ENCODE data around the gene FBN1. TPM values are rescaled to one million over a fixed set of nuclear protein-coding genes. Genes with fewer than 3 reads are reported as not detected.

The FBN1 gene
- total RNA-seq, 1 donor from 2014 or later: 0.80 TPM

GRCh38 chr15:48470096-48470495, 175.4 kb downstream of the FBN1 start:
- Mint-ChIP-seq H3K9me3 (no peaks in the 10 kb centered on the region), H3K36me3 (ENCODE audit: low read depth) (no peaks in the 10 kb centered on the region)

GRCh38 chr15:48469681-48470080, 175.8 kb downstream of the FBN1 start:
- no peak overlapping the region for H3K27ac Mint-ChIP-seq
- no peak for DNase-seq (ENCODE audit: low spot score)
- intact Hi-C loops (cut with micrococcal nuclease): no loop called here
- H3K9me3 Mint-ChIP-seq: no peaks in the 10 kb centered on the region
- no peaks in the 10 kb centered on the region for H3K4me1 Mint-ChIP-seq (ENCODE audit: low read depth)
- H3K27me3 Mint-ChIP-seq (ENCODE audit: low read depth): no peaks in the 10 kb centered on the region
- no peak overlapping the region for H3K4me3 Mint-ChIP-seq (ENCODE audit: low read depth)
- H3K36me3 Mint-ChIP-seq (ENCODE audit: low read depth): no peaks in the 10 kb centered on the region

More at GRCh38 chr15:48470096-48470495, 175.4 kb downstream of the FBN1 start:
- DNase-seq (ENCODE audit: low spot score): no peak
- Mint-ChIP-seq H3K27ac (no peak overlapping the region), H3K4me1 (ENCODE audit: low read depth) (no peaks in the 10 kb centered on the region), H3K4me3 (ENCODE audit: low read depth) (no peak overlapping the region), H3K27me3 (ENCODE audit: low read depth) (no peaks in the 10 kb centered on the region)
- intact Hi-C loops (cut with micrococcal nuclease): no loop called here

GRCh38 chr15:48469271-48469670, 176.2 kb downstream of the FBN1 start:
- intact Hi-C loops (cut with micrococcal nuclease): no loop called here
- Mint-ChIP-seq H3K4me1 (ENCODE audit: low read depth) (no peaks in the 10 kb centered on the region), H3K36me3 (ENCODE audit: low read depth) (no peaks in the 10 kb centered on the region), H3K4me3 (ENCODE audit: low read depth) (no peak overlapping the region), H3K27ac (no peak overlapping the region), H3K27me3 (ENCODE audit: low read depth) (no peaks in the 10 kb centered on the region), H3K9me3 (no peaks in the 10 kb centered on the region)
- no peak for DNase-seq (ENCODE audit: low spot score)

DNA sequence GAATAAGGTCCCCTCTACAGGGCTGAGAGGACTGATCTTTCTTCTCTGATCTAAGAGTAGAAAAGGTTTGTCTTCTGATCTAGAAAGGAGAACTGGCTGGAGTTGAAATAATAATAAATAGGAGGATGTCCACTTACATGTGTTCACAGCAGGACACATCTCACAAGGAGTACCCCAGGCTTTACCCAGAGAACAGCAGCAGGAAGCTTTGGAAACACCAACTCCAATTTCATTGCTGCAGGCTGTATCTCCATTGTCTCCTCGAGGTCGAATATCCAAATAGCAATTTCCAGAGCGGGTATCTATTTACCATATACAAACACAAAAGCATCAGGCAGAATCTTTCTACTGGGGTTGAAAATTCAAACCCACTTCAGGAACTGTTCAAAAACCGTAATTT, 177.7 kb downstream of the FBN1 start:
- H3K27ac Mint-ChIP-seq: no peak overlapping the region

DNA sequence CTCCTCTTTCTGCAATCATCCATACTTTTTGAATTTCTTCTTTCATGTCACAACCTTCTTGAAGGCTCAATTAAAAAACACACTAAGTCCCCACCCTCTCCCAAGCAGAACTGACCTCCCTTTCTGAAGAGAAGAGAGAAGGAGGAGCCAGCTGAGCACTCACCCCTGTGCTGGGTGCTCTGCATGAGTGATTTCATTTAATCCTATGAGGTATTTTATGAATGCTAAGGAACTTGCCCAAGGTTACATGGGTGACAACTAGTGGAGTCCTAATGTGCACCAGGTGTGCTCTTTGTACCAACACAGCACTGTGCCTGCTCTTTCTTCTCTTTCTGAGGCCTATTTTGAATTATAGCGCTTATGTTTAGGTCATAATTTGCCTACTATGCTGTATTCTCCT, 178.7 kb downstream of the FBN1 start:
- no peaks in the 10 kb centered on the region for H3K9me3 Mint-ChIP-seq
- no peak for DNase-seq (ENCODE audit: low spot score)
- no peaks in the 10 kb centered on the region for H3K36me3 Mint-ChIP-seq (ENCODE audit: low read depth)
- H3K4me3 Mint-ChIP-seq (ENCODE audit: low read depth): no peak overlapping the region
- H3K27me3 Mint-ChIP-seq (ENCODE audit: low read depth): no peaks in the 10 kb centered on the region
- intact Hi-C loops (cut with micrococcal nuclease): no loop called here
- no peak overlapping the region for H3K27ac Mint-ChIP-seq
- H3K4me1 Mint-ChIP-seq (ENCODE audit: low read depth): no peaks in the 10 kb centered on the region

More for the DNA sequence above, 177.7 kb downstream of the FBN1 start:
- H3K27me3 Mint-ChIP-seq (ENCODE audit: low read depth): no peaks in the 10 kb centered on the region
- no peak for DNase-seq (ENCODE audit: low spot score)
- H3K4me1 Mint-ChIP-seq (ENCODE audit: low read depth): no peaks in the 10 kb centered on the region
- intact Hi-C loops (cut with micrococcal nuclease): no loop called here
- no peaks in the 10 kb centered on the region for H3K36me3 Mint-ChIP-seq (ENCODE audit: low read depth)
- H3K4me3 Mint-ChIP-seq (ENCODE audit: low read depth): no peak overlapping the region
- no peaks in the 10 kb centered on the region for H3K9me3 Mint-ChIP-seq

GRCh38 chr15:48466079-48466478, 179.4 kb downstream of the FBN1 start:
- no peaks in the 10 kb centered on the region for H3K36me3 Mint-ChIP-seq (ENCODE audit: low read depth)
- no peak overlapping the region for H3K4me3 Mint-ChIP-seq (ENCODE audit: low read depth)
- H3K27me3 Mint-ChIP-seq (ENCODE audit: low read depth): no peaks in the 10 kb centered on the region
- H3K27ac Mint-ChIP-seq: no peak overlapping the region
- DNase-seq (ENCODE audit: low spot score): no peak
- intact Hi-C loops (cut with micrococcal nuclease): no loop called here
- H3K9me3 Mint-ChIP-seq: no peaks in the 10 kb centered on the region
- H3K4me1 Mint-ChIP-seq (ENCODE audit: low read depth): no peaks in the 10 kb centered on the region

DNA sequence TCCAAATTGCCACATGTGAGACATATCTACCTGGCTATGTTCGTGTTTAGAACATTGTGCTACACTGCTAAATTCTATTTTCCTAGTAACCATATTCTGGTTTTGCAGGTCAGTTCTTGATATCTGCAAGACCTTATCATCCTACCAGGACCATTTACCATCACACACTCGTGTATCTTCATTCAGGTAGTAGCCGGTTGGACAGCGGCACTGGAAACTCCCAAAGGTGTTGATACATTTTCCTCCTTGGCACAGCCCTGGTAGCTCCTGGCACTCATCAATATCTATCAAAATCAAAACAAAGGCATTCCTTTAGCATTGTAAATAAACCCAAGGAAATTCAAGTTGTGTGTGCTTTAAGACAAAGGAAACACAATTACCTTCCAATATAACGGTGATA, 180.1 kb downstream of the FBN1 start:
- Mint-ChIP-seq H3K27me3 (ENCODE audit: low read depth) (no peaks in the 10 kb centered on the region), H3K9me3 (no peaks in the 10 kb centered on the region), H3K27ac (no peak overlapping the region), H3K4me1 (ENCODE audit: low read depth) (no peaks in the 10 kb centered on the region), H3K36me3 (ENCODE audit: low read depth) (no peaks in the 10 kb centered on the region), H3K4me3 (ENCODE audit: low read depth) (no peak overlapping the region)
- DNase-seq (ENCODE audit: low spot score): no peak
- intact Hi-C loops (cut with micrococcal nuclease): no loop called here

DNA sequence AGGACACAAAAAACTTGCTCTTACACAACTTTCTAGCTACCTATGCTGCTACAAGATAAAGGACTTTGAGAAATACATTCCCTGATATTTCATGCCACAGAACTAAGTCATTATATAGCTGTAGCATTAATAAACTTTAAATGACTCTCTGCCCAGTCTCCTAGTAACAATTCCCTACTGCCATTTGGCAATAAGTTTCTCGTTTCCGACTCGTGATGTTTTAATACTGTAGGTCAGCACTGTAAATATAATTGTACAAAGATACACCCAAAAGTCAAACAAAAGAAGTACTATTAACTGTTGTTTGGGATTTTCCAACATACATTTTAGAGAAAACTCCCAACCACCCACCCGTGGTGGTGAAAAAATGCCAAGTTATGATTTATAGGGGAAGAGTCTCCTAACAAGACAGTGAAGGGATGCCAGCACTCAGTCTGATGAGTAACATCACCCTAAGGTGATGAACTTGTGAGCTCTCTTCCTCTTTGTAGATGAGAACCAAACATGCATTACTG, 182.1 kb downstream of the FBN1 start:
- Mint-ChIP-seq H3K4me3 (ENCODE audit: low read depth) (no peak overlapping the region), H3K4me1 (ENCODE audit: low read depth) (no peaks in the 10 kb centered on the region), H3K36me3 (ENCODE audit: low read depth) (no peaks in the 10 kb centered on the region), H3K27me3 (ENCODE audit: low read depth) (no peaks in the 10 kb centered on the region), H3K27ac (no peak overlapping the region), H3K9me3 (no peaks in the 10 kb centered on the region)
- DNase-seq (ENCODE audit: low spot score): no peak
- intact Hi-C loops (cut with micrococcal nuclease): no loop called here

- no peak for DNase-seq (ENCODE audit: low spot score)
- H3K27ac Mint-ChIP-seq: no peak overlapping the region
- intact Hi-C loops (cut with micrococcal nuclease): no loop called here
- no peaks in the 10 kb centered on the region for H3K4me1 Mint-ChIP-seq (ENCODE audit: low read depth)
- no peaks in the 10 kb centered on the region for H3K36me3 Mint-ChIP-seq (ENCODE audit: low read depth)
- no peak overlapping the region for H3K4me3 Mint-ChIP-seq (ENCODE audit: low read depth)
- no peaks in the 10 kb centered on the region for H3K9me3 Mint-ChIP-seq
- no peaks in the 10 kb centered on the region for H3K27me3 Mint-ChIP-seq (ENCODE audit: low read depth)
Observed at GRCh38 chr15:48462688-48463087, 182.8 kb downstream of the FBN1 start.

GRCh38 chr15:48459571-48460442, 185.7 kb downstream of the FBN1 start:
- no peak for DNase-seq (ENCODE audit: low spot score)
- H3K27ac Mint-ChIP-seq: no peak overlapping the region
- intact Hi-C loops (cut with micrococcal nuclease): no loop called here
- no peaks in the 10 kb centered on the region for H3K4me1 Mint-ChIP-seq (ENCODE audit: low read depth)
- H3K27me3 Mint-ChIP-seq (ENCODE audit: low read depth): no peaks in the 10 kb centered on the region
- H3K36me3 Mint-ChIP-seq (ENCODE audit: low read depth): no peaks in the 10 kb centered on the region
- no peak overlapping the region for H3K4me3 Mint-ChIP-seq (ENCODE audit: low read depth)
- H3K9me3 Mint-ChIP-seq: no peaks in the 10 kb centered on the region

GRCh38 chr15:48458876-48459275, 186.6 kb downstream of the FBN1 start:
- Mint-ChIP-seq H3K27me3 (ENCODE audit: low read depth) (no peaks in the 10 kb centered on the region), H3K4me3 (ENCODE audit: low read depth) (no peak overlapping the region), H3K9me3 (no peaks in the 10 kb centered on the region), H3K27ac (no peak overlapping the region), H3K36me3 (ENCODE audit: low read depth) (no peaks in the 10 kb centered on the region), H3K4me1 (ENCODE audit: low read depth) (no peaks in the 10 kb centered on the region)
- no peak for DNase-seq (ENCODE audit: low spot score)
- intact Hi-C loops (cut with micrococcal nuclease): no loop called here

DNA sequence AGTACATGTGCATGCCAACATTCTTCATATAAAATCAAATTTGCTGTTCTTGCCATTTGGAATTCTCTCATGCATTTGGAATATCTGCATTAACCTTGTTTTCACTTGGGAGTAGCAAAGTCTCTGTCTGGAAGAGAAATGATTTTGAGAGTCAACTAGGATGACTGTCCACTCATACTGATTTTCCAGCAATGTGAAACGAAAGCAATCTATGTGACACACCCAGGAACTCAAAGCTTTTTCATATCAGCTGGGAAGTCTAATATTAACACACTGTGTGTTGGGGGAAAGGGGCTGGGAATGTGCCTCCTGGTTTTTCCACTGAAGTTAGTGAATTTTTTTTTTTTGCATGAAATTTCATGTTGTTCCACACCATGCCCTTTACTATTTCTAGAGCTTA, 189.4 kb downstream of the FBN1 start:
- no peak overlapping the region for H3K27ac Mint-ChIP-seq
- no peaks in the 10 kb centered on the region for H3K36me3 Mint-ChIP-seq (ENCODE audit: low read depth)
- H3K4me1 Mint-ChIP-seq (ENCODE audit: low read depth): no peaks in the 10 kb centered on the region
- intact Hi-C loops (cut with micrococcal nuclease): no loop called here
- no peaks in the 10 kb centered on the region for H3K27me3 Mint-ChIP-seq (ENCODE audit: low read depth)
- DNase-seq (ENCODE audit: low spot score): no peak
- no peak overlapping the region for H3K4me3 Mint-ChIP-seq (ENCODE audit: low read depth)
- no peaks in the 10 kb centered on the region for H3K9me3 Mint-ChIP-seq

DNA sequence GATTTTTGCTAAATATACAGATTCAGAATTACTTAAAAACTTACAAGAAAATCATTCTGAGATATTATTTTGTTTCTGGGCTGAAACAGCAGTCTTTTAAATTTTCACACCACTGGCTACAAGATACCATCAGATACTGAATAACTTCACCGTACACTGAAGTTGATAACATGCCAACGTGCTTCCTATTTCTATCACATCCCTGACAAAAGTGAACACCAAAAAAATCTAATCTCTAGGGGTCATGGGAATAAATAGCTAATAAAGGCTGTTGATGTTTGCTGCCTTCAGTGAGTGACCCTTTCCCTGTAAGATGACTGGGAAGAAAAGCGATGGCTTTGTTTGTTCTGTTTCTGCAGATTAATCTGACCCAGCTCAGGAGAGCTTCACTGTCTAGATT, 193.8 kb downstream of the FBN1 start:
- no peaks in the 10 kb centered on the region for H3K4me1 Mint-ChIP-seq (ENCODE audit: low read depth)
- intact Hi-C loops (cut with micrococcal nuclease): no loop called here
- H3K4me3 Mint-ChIP-seq (ENCODE audit: low read depth): no peak overlapping the region
- H3K27me3 Mint-ChIP-seq (ENCODE audit: low read depth): no peaks in the 10 kb centered on the region
- DNase-seq (ENCODE audit: low spot score): no peak
- no peak overlapping the region for H3K27ac Mint-ChIP-seq
- H3K9me3 Mint-ChIP-seq: no peaks in the 10 kb centered on the region
- no peaks in the 10 kb centered on the region for H3K36me3 Mint-ChIP-seq (ENCODE audit: low read depth)
